SK-N-MC (cell line): ENCODE data around the gene CCDC9.

Experiments used
- DNase-seq: peaks from one replicate; pipeline ENCODE4 v3.0.0-alpha.2; 2011; ENCODE audit warnings: low read depth, low spot score
- H3K27ac ChIP-seq: fragments of 200-600 bp; sonication (generic); 2 replicates; pipeline ENCODE4 v1.5.1; 2016; ENCODE audit warnings: mixed run types
- H3K36me3 ChIP-seq: fragments of 200-600 bp; sonication (generic); 2 replicates; pipeline ENCODE4 v1.6.1; 2017; ENCODE audit warnings: antibody characterized with exemption, low read length, mixed read lengths; ENCODE audit not compliant: insufficient read depth
- H3K4me3 ChIP-seq: fragments of 200-600 bp; sonication (generic); 2 replicates; pipeline ENCODE4 v1.5.1; 2016
- H3K9ac ChIP-seq: fragments of 200-600 bp; sonication (generic); 2 replicates; pipeline ENCODE4 v1.8.0; 2017; ENCODE audit warnings: mixed run types, mixed read lengths; ENCODE audit not compliant: insufficient read length
- H3K9me3 ChIP-seq: fragments of 200-600 bp; sonication (generic); 2 replicates; pipeline ENCODE4 v1.6.1; 2017; ENCODE audit warnings: low read depth, mild to moderate bottlenecking, antibody characterized with exemption, low read length, moderate library complexity, mixed read lengths
- EZH2 ChIP-seq: fragments of 200-600 bp; sonication (generic); IDR thresholded peaks from one replicate; pipeline ENCODE4 v1.6.1; 2017; ENCODE audit warnings: antibody characterized with exemption
- FOXP2 ChIP-seq: optimal IDR thresholded peaks from 2 replicates; pipeline ENCODE3; 2011; ENCODE audit warnings: mild to moderate bottlenecking, moderate library complexity; ENCODE audit not compliant: insufficient read depth; ENCODE audit errors: extremely low read length, control extremely low read depth
- POLR2AphosphoS5 ChIP-seq: IDR thresholded peaks from 2 replicates; pipeline ENCODE4 v1.6.1; 2012; ENCODE audit warnings: mild to moderate bottlenecking, low read depth, low read length, borderline replicate concordance

The CCDC9 gene

DNA sequence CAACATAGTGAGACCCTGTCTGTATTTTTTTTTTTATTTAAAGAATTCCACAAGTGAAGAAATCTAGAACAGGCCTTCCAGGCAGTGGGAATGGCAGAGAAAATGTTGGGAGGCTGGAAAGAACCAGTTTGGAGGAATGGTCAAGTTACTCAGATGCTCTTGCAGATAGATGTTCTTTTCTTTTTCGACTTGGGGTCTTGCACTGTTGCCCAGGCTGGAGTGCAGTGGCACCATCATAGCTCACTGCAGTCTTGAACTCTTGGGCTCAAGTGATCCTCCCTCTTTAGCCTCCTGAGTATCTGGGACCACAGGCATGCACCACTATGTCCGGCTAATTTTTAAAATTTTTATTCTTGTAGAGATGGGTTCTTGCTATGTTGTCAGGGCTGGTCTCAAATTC is 54.0 kb downstream of the CCDC9 start:
- TF ChIP-seq FOXP2 (no peak), EZH2 (no peak), POLR2AphosphoS5 (no peak)
- Histone ChIP-seq H3K36me3 (no peaks in the 10 kb centered on the region), H3K4me3 (no peak overlapping the region), H3K27ac (no peak overlapping the region), H3K9me3 (no peaks in the 10 kb centered on the region), H3K9ac (no peak overlapping the region)
- no peak for DNase-seq

DNA sequence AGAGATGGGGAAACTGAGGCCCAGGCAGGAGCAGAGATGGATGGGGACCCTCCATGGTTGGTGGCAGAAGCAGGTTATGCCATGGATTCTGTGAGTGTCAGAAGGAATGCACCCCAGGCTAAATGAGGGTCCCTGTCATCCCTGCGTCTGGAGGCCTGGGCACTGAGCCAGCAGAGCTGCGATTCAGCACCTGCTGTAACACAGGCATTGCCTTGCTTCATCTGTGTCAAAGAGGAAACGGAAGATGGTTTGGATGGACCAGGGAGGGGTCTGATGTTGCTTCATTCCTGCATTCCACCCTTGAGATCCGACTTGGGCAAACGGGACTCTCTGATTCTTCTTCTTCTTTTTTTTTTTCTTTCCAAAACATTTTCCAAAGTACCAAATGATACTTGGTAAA is 54.5 kb downstream of the CCDC9 start:
- DNase-seq = no peak
- no peak overlapping the region for H3K9ac ChIP-seq
- no peaks in the 10 kb centered on the region for H3K9me3 ChIP-seq
- no peak overlapping the region for H3K4me3 ChIP-seq
- TF ChIP-seq EZH2 = no peak
- no peak for TF ChIP-seq POLR2AphosphoS5
- TF ChIP-seq FOXP2 = no peak
- H3K27ac ChIP-seq = no peak overlapping the region
- no peaks in the 10 kb centered on the region for H3K36me3 ChIP-seq

DNA sequence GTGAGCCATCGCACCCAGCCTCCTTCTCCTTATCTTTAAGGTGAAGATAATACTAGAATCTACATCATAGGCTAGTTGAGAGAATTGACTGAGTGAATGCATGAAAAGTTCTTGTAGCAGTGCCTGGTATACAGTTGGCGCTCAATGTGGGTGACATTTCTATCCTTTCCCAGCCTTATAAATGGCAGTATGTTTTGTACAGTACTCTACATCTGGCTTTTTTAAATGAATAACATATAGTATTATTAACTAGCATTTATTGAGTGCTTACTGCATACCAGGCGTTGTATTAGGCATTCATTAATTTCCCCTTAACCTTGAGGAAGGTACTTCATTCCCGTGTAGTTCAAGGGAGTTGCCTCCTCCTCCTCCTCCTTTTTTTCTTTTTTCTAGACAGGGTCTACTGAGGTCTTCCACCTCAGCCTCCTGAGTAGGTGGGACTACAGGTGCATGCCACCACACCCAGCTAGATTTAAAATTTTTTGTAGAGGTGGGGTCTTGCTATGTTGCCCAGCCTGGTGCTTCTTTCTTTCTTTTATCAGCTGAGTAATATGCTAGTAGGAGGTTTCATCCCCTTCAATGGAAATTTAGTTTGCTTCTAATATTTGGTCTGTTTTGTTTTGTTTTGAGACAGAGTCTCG is 56.2 kb downstream of the CCDC9 start:
- H3K9me3 ChIP-seq = no peaks in the 10 kb centered on the region
- TF ChIP-seq FOXP2 (no peak), POLR2AphosphoS5 (no peak), EZH2 (no peak)
- no peaks in the 10 kb centered on the region for H3K36me3 ChIP-seq
- no peak for DNase-seq
- no peak overlapping the region for H3K4me3 ChIP-seq
- H3K27ac ChIP-seq = no peak overlapping the region
- no peak overlapping the region for H3K9ac ChIP-seq

DNA sequence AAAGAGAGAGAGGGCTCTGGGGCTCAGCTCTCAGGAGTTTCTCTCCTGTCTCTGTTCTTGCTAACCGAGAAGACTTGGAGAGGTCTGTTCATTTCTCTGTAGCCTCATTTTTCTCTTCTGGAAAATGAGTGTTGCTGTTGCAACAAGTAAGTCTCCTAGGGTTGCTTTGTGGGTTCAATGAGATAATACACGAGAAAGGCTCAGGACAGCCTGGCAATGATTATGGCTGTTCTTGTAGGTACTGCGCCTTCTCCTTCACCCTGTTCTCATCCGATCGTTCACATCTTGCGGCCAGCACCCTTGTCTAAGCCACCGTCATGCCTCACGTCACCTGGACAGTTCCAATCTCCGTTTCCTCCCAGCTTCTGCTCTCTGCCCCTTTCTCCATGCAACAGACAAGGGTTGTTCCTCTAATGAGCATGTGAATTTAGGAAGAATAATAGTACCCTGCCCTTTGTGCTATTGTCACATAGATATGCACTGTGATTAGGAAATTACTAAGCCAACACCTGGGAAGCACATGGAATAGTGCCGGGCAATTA is 57.5 kb downstream of the CCDC9 start:
- Histone ChIP-seq H3K27ac (no peak overlapping the region), H3K36me3 (no peaks in the 10 kb centered on the region), H3K9ac (no peak overlapping the region), H3K9me3 (no peaks in the 10 kb centered on the region), H3K4me3 (no peak overlapping the region)
- no peak for DNase-seq
- TF ChIP-seq EZH2 = no peak
- no peak for TF ChIP-seq FOXP2
- TF ChIP-seq POLR2AphosphoS5 = no peak

DNA sequence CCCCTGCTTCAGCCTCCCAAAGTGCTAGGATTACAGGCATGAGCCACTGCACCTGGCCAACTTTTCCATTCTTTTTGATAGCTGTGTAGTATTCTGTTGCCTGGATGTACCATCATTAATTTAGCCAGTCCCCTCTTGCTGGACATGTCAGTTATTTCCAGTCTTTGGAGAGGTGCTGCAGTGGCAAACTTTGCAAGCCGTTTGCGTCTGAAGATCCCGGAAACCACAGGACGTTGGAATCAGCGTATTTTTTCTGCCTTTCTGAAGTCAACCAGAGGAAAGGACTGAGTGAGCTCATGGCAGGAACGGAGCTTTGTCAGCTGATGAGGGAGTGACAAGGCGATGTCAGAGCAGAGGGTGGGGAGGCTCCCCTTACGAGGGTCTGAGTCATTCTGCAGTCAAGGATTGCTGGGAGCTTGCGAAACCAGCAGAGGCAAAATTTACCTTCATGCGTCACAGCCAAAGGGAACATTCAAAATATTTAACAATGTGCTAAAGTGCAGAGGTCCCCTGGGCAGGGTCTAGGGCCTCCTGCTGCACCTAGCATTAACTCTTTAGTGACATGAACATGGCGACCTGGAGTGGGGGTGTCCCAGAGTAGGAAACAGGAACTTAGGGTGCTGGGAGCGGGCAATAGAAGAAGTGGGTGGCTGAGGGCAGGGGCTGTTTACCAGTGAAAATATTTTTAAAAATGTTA is 58.9 kb downstream of the CCDC9 start:
- H3K27ac ChIP-seq = no peak overlapping the region
- no peaks in the 10 kb centered on the region for H3K36me3 ChIP-seq
- no peak for TF ChIP-seq POLR2AphosphoS5
- TF ChIP-seq FOXP2 = no peak
- no peak for TF ChIP-seq EZH2
- no peak overlapping the region for H3K9ac ChIP-seq
- no peak overlapping the region for H3K4me3 ChIP-seq
- DNase-seq = no peak
- H3K9me3 ChIP-seq = no peaks in the 10 kb centered on the region

DNA sequence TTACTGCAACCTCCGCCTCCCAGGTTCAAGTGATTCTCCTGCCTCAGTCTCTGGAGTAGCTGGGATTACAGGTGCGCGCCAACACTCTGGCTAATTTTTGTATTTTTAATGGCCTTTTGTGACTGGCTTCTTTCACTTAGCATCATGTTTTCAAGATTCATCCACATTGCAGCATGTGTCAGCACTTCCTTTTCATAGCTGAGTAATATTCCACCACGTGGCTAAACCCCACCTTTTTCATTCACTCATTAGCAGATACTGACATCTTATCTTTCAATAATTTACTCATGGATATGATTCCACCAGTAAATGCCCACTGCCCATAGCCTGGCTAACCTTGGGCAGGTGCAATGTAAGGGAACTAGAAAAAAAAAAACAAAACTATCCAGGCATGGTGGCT is 60.2 kb downstream of the CCDC9 start:
- H3K9me3 ChIP-seq = no peaks in the 10 kb centered on the region
- no peak for DNase-seq
- H3K36me3 ChIP-seq = no peaks in the 10 kb centered on the region

DNA sequence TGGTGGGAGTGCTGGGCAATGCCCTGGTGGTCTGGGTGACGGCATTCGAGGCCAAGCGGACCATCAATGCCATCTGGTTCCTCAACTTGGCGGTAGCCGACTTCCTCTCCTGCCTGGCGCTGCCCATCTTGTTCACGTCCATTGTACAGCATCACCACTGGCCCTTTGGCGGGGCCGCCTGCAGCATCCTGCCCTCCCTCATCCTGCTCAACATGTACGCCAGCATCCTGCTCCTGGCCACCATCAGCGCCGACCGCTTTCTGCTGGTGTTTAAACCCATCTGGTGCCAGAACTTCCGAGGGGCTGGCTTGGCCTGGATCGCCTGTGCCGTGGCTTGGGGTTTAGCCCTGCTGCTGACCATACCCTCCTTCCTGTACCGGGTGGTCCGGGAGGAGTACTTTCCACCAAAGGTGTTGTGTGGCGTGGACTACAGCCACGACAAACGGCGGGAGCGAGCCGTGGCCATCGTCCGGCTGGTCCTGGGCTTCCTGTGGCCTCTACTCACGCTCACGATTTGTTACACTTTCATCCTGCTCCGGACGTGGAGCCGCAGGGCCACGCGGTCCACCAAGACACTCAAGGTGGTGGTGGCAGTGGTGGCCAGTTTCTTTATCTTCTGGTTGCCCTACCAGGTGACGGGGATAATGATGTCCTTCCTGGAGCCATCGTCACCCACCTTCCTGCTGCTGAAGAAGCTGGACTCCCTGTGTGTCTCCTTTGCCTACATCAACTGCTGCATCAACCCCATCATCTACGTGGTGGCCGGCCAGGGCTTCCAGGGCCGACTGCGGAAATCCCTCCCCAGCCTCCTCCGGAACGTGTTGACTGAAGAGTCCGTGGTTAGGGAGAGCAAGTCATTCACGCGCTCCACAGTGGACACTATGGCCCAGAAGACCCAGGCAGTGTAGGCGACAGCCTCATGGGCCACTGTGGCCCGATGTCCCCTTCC is 63.9 kb downstream of the CCDC9 start:
- Histone ChIP-seq H3K27ac (no peak overlapping the region), H3K4me3 (no peak overlapping the region)

More for the DNA sequence above, 60.2 kb downstream of the CCDC9 start:
- Histone ChIP-seq H3K4me3 (no peak overlapping the region), H3K27ac (no peak overlapping the region), H3K9ac (no peak overlapping the region)
- TF ChIP-seq EZH2 (no peak), FOXP2 (no peak), POLR2AphosphoS5 (no peak)

More for the DNA sequence above, 63.9 kb downstream of the CCDC9 start:
- no peaks in the 10 kb centered on the region for H3K9me3 ChIP-seq
- TF ChIP-seq FOXP2 (no peak), EZH2 (no peak), POLR2AphosphoS5 (no peak)
- no peaks in the 10 kb centered on the region for H3K36me3 ChIP-seq
- DNase-seq = no peak
- H3K9ac ChIP-seq = no peak overlapping the region
